Measurements from ENCODE around the gene ROBO1.

DNA sequence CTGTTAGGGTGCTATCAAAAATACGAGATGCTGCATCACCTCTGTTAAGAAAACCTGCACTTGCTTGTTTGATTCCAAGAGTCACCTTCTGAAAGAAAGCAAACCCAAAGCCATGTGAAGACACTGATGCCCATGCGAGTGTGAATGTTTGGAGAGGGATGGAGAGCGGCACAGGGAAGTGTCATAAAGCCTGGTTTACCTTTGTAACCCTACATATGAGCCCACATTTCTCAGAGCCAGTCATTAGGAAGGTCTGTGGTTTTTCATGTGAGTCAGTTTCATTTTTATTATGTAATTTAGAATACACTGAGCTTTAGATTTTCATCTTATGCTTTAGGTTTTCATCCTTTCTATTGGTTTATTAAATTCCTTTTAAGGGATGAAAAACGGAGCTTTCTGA is 896.8 kb downstream of the ROBO1 start:
- TF ChIP-seq CTCF (IDR thresholded peaks at IDR 0.05; ENCODE audit: low read length) (no peak), EZH2phosphoT487 (IDR thresholded peaks at IDR 0.05; ENCODE audit: low read length) (no peak), EZH2 (optimal IDR thresholded peaks at IDR 0.05; ENCODE audit: low read depth, low read length) (no peak)

All from MM.1S (cell line).